PFSK-1 (cell line): ENCODE data around the gene CREBRF.

Source experiments
- FOXP2 ChIP-seq: optimal IDR thresholded peaks from 2 replicates; pipeline ENCODE3; 2011; ENCODE audit warnings: borderline replicate concordance, control low read depth, inconsistent platforms; ENCODE audit not compliant: insufficient read depth; ENCODE audit errors: extremely low read length, extremely low read depth
- POLR2AphosphoS5 ChIP-seq: IDR thresholded peaks from 2 replicates; pipeline ENCODE4 v1.6.1; 2012; ENCODE audit warnings: low read depth, mild to moderate bottlenecking, control low read depth, low read length, moderate library complexity
- SIN3A ChIP-seq: IDR thresholded peaks from 2 replicates; pipeline ENCODE4 v1.6.1; 2012; ENCODE audit warnings: mild to moderate bottlenecking, low read length, moderate library complexity, borderline replicate concordance; ENCODE audit not compliant: insufficient read depth
- TAF1 ChIP-seq: IDR thresholded peaks from 2 replicates; pipeline ENCODE4 v1.6.1; 2012; ENCODE audit warnings: low read length, control low read depth, borderline replicate concordance; ENCODE audit not compliant: insufficient read depth
- TF ChIP-seq, protein P1 (sequence below), 2 experiments: IDR thresholded peaks; 2 replicates each; pipeline versions ENCODE4 v1.6.1 to v1.8.0; 2011 to 2012; ENCODE audit warnings: low read depth in 2 of 2, low read length in 2 of 2, control low read depth in 1 of 2, inconsistent platforms in 1 of 2, mild to moderate bottlenecking in 1 of 2, moderate library complexity in 1 of 2; ENCODE audit not compliant: insufficient read depth in 1 of 2

CREBRF gene

GRCh38 chr5:173020154-173020581 is 36.0 kb upstream of the CREBRF start:
- TF ChIP-seq POLR2AphosphoS5, result no peak
- TF ChIP-seq SIN3A, result no peak
- TF ChIP-seq, protein P1, sequence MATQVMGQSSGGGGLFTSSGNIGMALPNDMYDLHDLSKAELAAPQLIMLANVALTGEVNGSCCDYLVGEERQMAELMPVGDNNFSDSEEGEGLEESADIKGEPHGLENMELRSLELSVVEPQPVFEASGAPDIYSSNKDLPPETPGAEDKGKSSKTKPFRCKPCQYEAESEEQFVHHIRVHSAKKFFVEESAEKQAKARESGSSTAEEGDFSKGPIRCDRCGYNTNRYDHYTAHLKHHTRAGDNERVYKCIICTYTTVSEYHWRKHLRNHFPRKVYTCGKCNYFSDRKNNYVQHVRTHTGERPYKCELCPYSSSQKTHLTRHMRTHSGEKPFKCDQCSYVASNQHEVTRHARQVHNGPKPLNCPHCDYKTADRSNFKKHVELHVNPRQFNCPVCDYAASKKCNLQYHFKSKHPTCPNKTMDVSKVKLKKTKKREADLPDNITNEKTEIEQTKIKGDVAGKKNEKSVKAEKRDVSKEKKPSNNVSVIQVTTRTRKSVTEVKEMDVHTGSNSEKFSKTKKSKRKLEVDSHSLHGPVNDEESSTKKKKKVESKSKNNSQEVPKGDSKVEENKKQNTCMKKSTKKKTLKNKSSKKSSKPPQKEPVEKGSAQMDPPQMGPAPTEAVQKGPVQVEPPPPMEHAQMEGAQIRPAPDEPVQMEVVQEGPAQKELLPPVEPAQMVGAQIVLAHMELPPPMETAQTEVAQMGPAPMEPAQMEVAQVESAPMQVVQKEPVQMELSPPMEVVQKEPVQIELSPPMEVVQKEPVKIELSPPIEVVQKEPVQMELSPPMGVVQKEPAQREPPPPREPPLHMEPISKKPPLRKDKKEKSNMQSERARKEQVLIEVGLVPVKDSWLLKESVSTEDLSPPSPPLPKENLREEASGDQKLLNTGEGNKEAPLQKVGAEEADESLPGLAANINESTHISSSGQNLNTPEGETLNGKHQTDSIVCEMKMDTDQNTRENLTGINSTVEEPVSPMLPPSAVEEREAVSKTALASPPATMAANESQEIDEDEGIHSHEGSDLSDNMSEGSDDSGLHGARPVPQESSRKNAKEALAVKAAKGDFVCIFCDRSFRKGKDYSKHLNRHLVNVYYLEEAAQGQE (IDR thresholded peaks at IDR 0.05; ENCODE audit: insufficient read depth in 1 of 2, low read depth in 2 of 2, low read length in 2 of 2), result no peak
- no peak for TF ChIP-seq FOXP2
- TF ChIP-seq TAF1, result no peak

DNA sequence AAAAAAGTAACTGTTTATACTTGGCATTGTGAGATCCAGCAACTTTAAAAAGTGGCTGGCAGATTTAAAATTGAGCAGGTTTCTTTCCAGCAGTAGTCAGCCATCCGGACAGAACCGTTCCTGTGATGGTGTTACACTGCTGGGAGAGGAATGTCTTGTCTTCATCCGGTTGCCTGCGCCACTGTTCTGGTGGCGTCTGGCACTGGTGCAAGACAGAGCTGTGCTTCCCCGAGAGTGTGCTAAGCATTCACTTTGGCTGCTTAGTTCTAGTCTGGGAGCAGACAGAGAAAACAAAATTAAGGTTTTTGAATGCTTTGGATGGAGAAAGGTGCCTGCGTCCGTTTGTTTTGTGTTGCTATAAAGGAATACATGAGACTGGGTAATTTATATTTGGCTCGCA is 35.5 kb upstream of the CREBRF start:
- TF ChIP-seq FOXP2 (no peak), SIN3A (no peak), POLR2AphosphoS5 (no peak), TAF1 (no peak)
- TF ChIP-seq, protein P1 (IDR thresholded peaks at IDR 0.05; ENCODE audit: insufficient read depth in 1 of 2, low read depth in 2 of 2, low read length in 2 of 2), result no peak

DNA sequence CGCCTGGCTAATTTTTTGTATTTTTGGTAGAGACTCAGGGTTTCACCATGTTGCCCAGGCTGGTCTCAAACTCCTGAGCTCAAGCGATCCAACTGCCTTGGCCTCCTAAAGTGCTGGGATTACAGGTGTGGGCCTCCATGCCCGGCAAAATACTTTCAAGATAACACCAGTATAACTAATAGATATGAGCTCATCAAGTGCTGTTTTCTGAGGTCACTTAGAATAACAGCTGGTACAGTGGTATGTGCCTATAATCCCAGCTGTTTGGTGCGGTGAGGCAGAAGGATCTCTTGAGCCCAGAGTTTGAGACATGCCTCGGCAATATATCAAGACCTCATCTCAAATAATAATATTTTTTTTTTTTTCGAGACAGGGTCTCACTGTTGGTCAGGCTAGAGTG is 30.5 kb upstream of the CREBRF start:
- TF ChIP-seq, protein P1 (IDR thresholded peaks at IDR 0.05; ENCODE audit: insufficient read depth in 1 of 2, low read depth in 2 of 2, low read length in 2 of 2), result no peak
- TF ChIP-seq SIN3A, result no peak
- TF ChIP-seq TAF1, result no peak
- TF ChIP-seq FOXP2, result no peak
- no peak for TF ChIP-seq POLR2AphosphoS5

DNA sequence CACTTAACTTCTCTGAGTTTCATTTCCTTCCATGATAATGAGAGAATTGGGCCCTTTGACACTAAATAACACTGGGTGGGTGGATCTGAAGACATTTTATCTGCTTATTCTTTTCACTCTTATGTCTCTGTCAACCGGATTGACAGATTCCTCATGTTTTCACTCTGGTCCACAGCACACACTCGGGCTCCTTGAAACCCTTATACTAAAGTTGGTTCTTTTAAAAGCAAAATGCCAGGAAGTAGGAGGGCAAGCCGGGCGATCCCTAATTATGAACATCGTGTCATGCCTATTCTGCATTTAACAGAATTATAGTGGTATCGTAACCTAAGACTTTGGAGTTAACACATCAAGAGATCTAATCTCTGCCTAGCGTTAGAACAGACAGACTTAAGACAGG is 28.2 kb upstream of the CREBRF start:
- TF ChIP-seq POLR2AphosphoS5 (no peak), TAF1 (no peak), SIN3A (no peak), FOXP2 (no peak)
- TF ChIP-seq, protein P1 (IDR thresholded peaks at IDR 0.05; ENCODE audit: insufficient read depth in 1 of 2, low read depth in 2 of 2, low read length in 2 of 2), result no peak

DNA sequence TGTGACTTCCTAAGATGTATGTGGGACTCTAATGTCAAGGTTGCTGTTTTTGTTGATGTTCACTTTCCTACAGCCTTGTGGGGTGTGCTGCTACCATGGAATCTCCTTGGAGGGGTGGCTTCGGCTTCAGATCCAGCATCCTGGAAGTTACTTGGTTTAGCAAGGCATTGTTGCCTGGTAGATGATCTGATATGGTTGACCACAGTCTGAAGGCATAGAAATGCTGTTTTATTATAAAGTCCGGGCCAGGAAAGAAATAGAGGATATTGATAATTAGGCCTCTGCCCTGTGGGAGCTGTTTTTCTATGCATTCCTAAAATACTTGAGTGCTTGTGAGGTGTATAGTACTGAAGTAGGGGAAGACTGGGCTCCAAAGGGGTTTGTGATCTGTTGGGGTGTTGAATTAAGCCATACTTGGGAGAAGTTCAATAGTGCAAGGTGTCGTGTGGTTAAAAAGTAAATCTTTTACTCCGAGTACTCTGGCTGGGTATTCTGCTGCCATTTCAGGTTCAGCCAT is 27.3 kb upstream of the CREBRF start:
- TF ChIP-seq POLR2AphosphoS5, result no peak
- no peak for TF ChIP-seq SIN3A
- TF ChIP-seq, protein P1 (IDR thresholded peaks at IDR 0.05; ENCODE audit: insufficient read depth in 1 of 2, low read depth in 2 of 2, low read length in 2 of 2), result no peak
- TF ChIP-seq TAF1, result no peak
- no peak for TF ChIP-seq FOXP2
